ENCODE measurements around the gene GNLY. TPM values are rescaled to one million over a fixed set of nuclear protein-coding genes. Genes with fewer than 3 reads are reported as not detected.

The GNLY gene
- total and polyA plus RNA-seq, 9 donors, result 0.31 to 3.0 (median 0.68) TPM

DNA sequence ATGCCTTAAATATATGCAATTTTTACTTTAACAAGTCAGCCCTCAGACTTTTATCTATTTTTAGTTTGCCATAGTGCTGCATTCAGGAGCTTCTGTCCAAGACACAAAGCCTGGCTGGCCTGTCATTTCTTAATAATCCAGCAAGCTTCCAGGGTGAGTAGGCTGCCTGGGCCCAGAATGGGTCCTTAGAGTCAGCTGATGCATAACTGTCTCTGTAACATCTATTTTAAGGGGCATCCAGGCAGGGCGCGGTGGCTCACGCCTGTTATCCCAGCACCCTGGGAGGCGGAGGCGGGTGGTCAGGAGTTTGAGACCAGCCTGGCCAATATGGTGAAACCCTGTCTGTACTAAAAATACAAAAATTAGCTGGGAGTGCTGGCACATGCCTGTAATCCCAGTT, 11.8 kb upstream of the GNLY start:
- no peak overlapping the region for H3K27ac ChIP-seq (ENCODE audit: low read length)
- no peak for DNase-seq

GRCh38 chr2:85684380-85684779, 9.8 kb upstream of the GNLY start:
- Histone ChIP-seq H3K27ac (ENCODE audit: low read length) (no peak overlapping the region), H3K4me1 (ENCODE audit: control insufficient read depth, insufficient read depth, low read length) (peaks cover under 1% of the 10 kb centered on the region), H3K36me3 (ENCODE audit: control insufficient read depth, insufficient read depth, low read length) (no peaks in the 10 kb centered on the region), H3K9me3 (replicated peaks; ENCODE audit: control insufficient read depth, low read depth, low read length) (no peaks in the 10 kb centered on the region), H3K27me3 (ENCODE audit: control insufficient read depth, insufficient read depth, low read length) (peaks cover 4% of the 10 kb centered on the region), H3K4me3 (ENCODE audit: low read length) (no peak overlapping the region)
- DNase-seq, result no peak
- WGBS (ENCODE audit: insufficient coverage), result 87% methylated on average over 4 of the region's 4 CpGs

More for the DNA sequence above, 11.8 kb upstream of the GNLY start:
- Histone ChIP-seq H3K4me1 (ENCODE audit: control insufficient read depth, insufficient read depth, low read length) (peaks cover 11% of the 10 kb centered on the region), H3K9me3 (replicated peaks; ENCODE audit: control insufficient read depth, low read depth, low read length) (no peaks in the 10 kb centered on the region), H3K27me3 (ENCODE audit: control insufficient read depth, insufficient read depth, low read length) (peaks cover 2% of the 10 kb centered on the region), H3K4me3 (ENCODE audit: low read length) (no peak overlapping the region), H3K36me3 (ENCODE audit: control insufficient read depth, insufficient read depth, low read length) (no peaks in the 10 kb centered on the region)
- WGBS (ENCODE audit: insufficient coverage), result 85% methylated on average over 3 of the region's 5 CpGs

DNA sequence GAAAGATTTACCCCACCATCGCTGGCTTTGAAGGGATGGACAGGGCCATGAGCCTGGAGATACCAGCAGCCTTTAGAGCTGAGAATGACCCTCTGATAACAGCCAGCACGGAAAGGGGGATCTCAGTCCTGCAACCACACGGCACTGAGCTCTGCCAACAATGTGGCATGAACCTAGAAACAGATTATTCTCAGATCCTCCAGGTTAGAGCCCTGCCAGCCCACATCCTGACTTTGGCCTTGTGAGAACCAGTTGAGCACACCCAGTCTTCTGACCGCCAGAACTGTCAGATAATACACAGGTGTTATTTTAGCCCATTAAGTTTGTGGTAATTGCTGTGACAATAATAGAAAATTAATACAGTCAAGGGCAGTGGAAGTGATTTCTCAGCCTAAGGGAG, 9.4 kb upstream of the GNLY start:
- Histone ChIP-seq H3K4me1 (ENCODE audit: control insufficient read depth, insufficient read depth, low read length) (no peaks in the 10 kb centered on the region), H3K36me3 (ENCODE audit: control insufficient read depth, insufficient read depth, low read length) (no peaks in the 10 kb centered on the region), H3K27me3 (ENCODE audit: control insufficient read depth, insufficient read depth, low read length) (peaks cover 4% of the 10 kb centered on the region), H3K4me3 (ENCODE audit: low read length) (no peak overlapping the region), H3K27ac (ENCODE audit: low read length) (no peak overlapping the region), H3K9me3 (replicated peaks; ENCODE audit: control insufficient read depth, low read depth, low read length) (no peaks in the 10 kb centered on the region)
- WGBS (ENCODE audit: insufficient coverage), result 67% methylated on average over 3 of the region's 4 CpGs
- no peak for DNase-seq

DNA sequence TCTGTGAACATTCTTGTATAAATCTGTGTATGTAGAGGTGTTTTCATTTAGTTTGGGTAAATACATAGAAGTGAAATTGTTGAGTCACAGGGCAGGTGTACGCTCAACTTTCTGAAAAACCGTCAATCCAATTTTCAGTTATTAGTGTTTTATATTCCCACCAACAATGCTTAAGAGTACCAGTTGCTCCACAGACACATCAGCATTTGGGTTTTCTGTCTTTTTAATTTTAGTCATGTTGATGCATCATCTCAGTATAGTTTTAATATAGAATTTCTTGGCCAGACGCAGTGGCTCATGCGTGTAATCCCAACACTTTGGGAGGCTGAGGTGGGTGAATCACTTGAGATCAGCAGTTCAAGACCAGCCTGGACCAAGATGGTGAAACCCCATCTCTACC, 3.2 kb upstream of the GNLY start:
- no peaks in the 10 kb centered on the region for H3K4me1 ChIP-seq (ENCODE audit: control insufficient read depth, insufficient read depth, low read length)
- peaks cover 4% of the 10 kb centered on the region for H3K27me3 ChIP-seq (ENCODE audit: control insufficient read depth, insufficient read depth, low read length)
- H3K27ac ChIP-seq (ENCODE audit: low read length), result no peak overlapping the region
- no CpG with 5 or more reads among the region's 4 CpGs for WGBS (ENCODE audit: insufficient coverage)
- DNase-seq, result no peak
- H3K9me3 ChIP-seq (replicated peaks; ENCODE audit: control insufficient read depth, low read depth, low read length), result no peaks in the 10 kb centered on the region
- no peaks in the 10 kb centered on the region for H3K36me3 ChIP-seq (ENCODE audit: control insufficient read depth, insufficient read depth, low read length)
- H3K4me3 ChIP-seq (ENCODE audit: low read length), result no peak overlapping the region

- H3K4me1 ChIP-seq (ENCODE audit: control insufficient read depth, insufficient read depth, low read length), result no peaks in the 10 kb centered on the region
- H3K36me3 ChIP-seq (ENCODE audit: control insufficient read depth, insufficient read depth, low read length), result no peaks in the 10 kb centered on the region
- WGBS (ENCODE audit: insufficient coverage), result 79% methylated on average over 2 of the region's 5 CpGs
- H3K9me3 ChIP-seq (replicated peaks; ENCODE audit: control insufficient read depth, low read depth, low read length), result no peaks in the 10 kb centered on the region
- DNase-seq, result no peak
- H3K27ac ChIP-seq (ENCODE audit: low read length), result no peak overlapping the region
- H3K4me3 ChIP-seq (ENCODE audit: low read length), result no peak overlapping the region
- H3K27me3 ChIP-seq (ENCODE audit: control insufficient read depth, insufficient read depth, low read length), result peaks cover 4% of the 10 kb centered on the region
Measured at GRCh38 chr2:85692039-85692645, 2.0 kb upstream of the GNLY start.

DNA sequence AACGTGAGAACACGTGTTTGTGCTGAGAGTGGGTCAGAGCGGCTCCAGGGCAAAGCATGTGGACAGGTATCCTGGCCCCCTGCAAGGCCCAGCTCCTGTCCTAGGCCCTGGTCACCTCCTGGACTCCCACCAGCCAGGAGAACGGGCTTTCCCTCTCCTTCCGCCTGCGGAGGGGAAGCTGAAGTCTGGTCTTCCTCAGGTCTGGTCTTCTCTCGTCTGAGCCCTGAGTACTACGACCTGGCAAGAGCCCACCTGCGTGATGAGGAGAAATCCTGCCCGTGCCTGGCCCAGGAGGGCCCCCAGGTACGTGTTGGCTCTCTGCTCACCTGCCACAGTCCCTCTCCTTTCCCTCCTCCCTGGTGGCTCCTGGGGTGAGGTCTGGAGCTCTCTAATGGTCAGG, 963 bp downstream of the GNLY start:
- Histone ChIP-seq H3K27me3 (ENCODE audit: control insufficient read depth, insufficient read depth, low read length) (no peaks in the 10 kb centered on the region), H3K4me3 (ENCODE audit: low read length) (no peak overlapping the region), H3K9me3 (replicated peaks; ENCODE audit: control insufficient read depth, low read depth, low read length) (no peaks in the 10 kb centered on the region), H3K36me3 (ENCODE audit: control insufficient read depth, insufficient read depth, low read length) (no peaks in the 10 kb centered on the region), H3K4me1 (ENCODE audit: control insufficient read depth, insufficient read depth, low read length) (peaks cover 3% of the 10 kb centered on the region), H3K27ac (ENCODE audit: low read length) (no peak overlapping the region)
- WGBS (ENCODE audit: insufficient coverage), result 84% methylated on average over 7 of the region's 11 CpGs
- no peak for DNase-seq

GRCh38 chr2:85695691-85696668, 1.8 kb downstream of the GNLY start:
- Histone ChIP-seq H3K4me3 (ENCODE audit: low read length) (no peak overlapping the region), H3K9me3 (replicated peaks; ENCODE audit: control insufficient read depth, low read depth, low read length) (no peaks in the 10 kb centered on the region), H3K36me3 (ENCODE audit: control insufficient read depth, insufficient read depth, low read length) (no peaks in the 10 kb centered on the region), H3K27me3 (ENCODE audit: control insufficient read depth, insufficient read depth, low read length) (no peaks in the 10 kb centered on the region), H3K27ac (ENCODE audit: low read length) (no peak overlapping the region), H3K4me1 (ENCODE audit: control insufficient read depth, insufficient read depth, low read length) (peaks cover 3% of the 10 kb centered on the region)
- WGBS (ENCODE audit: insufficient coverage), result 81% methylated on average over 10 of the region's 12 CpGs
- no peak for DNase-seq

DNA sequence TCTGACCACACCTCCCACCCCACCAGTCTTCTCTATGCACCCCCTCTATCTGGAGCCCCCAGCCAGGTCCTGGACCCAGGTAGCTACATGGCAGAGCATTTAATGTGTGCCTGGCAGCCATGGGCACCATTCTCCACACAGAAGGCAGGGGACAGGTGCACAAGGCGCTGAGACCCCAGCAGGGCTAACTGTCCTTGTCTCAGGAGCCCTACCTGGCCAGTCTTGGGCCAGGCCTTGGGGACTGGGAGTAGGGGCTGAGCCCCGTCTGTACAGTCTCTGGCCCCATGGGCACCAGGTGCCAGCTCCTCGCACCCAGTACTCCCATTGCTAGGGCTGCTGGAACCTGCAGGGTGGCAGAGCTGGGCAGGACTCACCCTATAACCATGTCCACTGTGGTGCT, 2.9 kb downstream of the GNLY start:
- WGBS (ENCODE audit: insufficient coverage), result 92% methylated on average over 2 of the region's 3 CpGs
- H3K9me3 ChIP-seq (replicated peaks; ENCODE audit: control insufficient read depth, low read depth, low read length), result no peaks in the 10 kb centered on the region
- peaks cover 3% of the 10 kb centered on the region for H3K4me1 ChIP-seq (ENCODE audit: control insufficient read depth, insufficient read depth, low read length)

GRCh38 chr2:85697716-85698115, 3.6 kb downstream of the GNLY start:
- H3K4me1 ChIP-seq (ENCODE audit: control insufficient read depth, insufficient read depth, low read length), result peaks cover 3% of the 10 kb centered on the region
- no peaks in the 10 kb centered on the region for H3K9me3 ChIP-seq (replicated peaks; ENCODE audit: control insufficient read depth, low read depth, low read length)
- no peak overlapping the region for H3K4me3 ChIP-seq (ENCODE audit: low read length)
- no peak for DNase-seq
- H3K27me3 ChIP-seq (ENCODE audit: control insufficient read depth, insufficient read depth, low read length), result no peaks in the 10 kb centered on the region
- WGBS (ENCODE audit: insufficient coverage), result 80% methylated on average over 1 of the region's 2 CpGs
- H3K27ac ChIP-seq (ENCODE audit: low read length), result no peak overlapping the region
- no peaks in the 10 kb centered on the region for H3K36me3 ChIP-seq (ENCODE audit: control insufficient read depth, insufficient read depth, low read length)

More for the DNA sequence above, 2.9 kb downstream of the GNLY start:
- H3K27ac ChIP-seq (ENCODE audit: low read length), result no peak overlapping the region
- no peak overlapping the region for H3K4me3 ChIP-seq (ENCODE audit: low read length)
- no peaks in the 10 kb centered on the region for H3K36me3 ChIP-seq (ENCODE audit: control insufficient read depth, insufficient read depth, low read length)
- DNase-seq, result no peak
- no peaks in the 10 kb centered on the region for H3K27me3 ChIP-seq (ENCODE audit: control insufficient read depth, insufficient read depth, low read length)

- no peak for DNase-seq
- H3K27me3 ChIP-seq (ENCODE audit: control insufficient read depth, insufficient read depth, low read length), result no peaks in the 10 kb centered on the region
- H3K4me1 ChIP-seq (ENCODE audit: control insufficient read depth, insufficient read depth, low read length), result peaks cover 3% of the 10 kb centered on the region
- H3K9me3 ChIP-seq (replicated peaks; ENCODE audit: control insufficient read depth, low read depth, low read length), result no peaks in the 10 kb centered on the region
- no peak overlapping the region for H3K27ac ChIP-seq (ENCODE audit: low read length)
- no peak overlapping the region for H3K4me3 ChIP-seq (ENCODE audit: low read length)
- WGBS (ENCODE audit: insufficient coverage), result 66% methylated on average over 7 of the region's 11 CpGs
- H3K36me3 ChIP-seq (ENCODE audit: control insufficient read depth, insufficient read depth, low read length), result no peaks in the 10 kb centered on the region
Measured at GRCh38 chr2:85698184-85698879, 4.2 kb downstream of the GNLY start.
